GM11168 (cell line): Measurements from ENCODE around the gene CLRN1.
"Not testable (repeated sequence)": the region's sequence is repeated elsewhere in the genome, so short reads cannot be mapped to it uniquely, and the experiment has no call there.

Experiments used
- in situ Hi-C: fragments of 300-500 bp; cut with MboI; formaldehyde crosslinking; loops from one replicate; pipeline ENCODE4 v1.12.0; 2022; ENCODE audit warnings: low sequenced_read_pairs; ENCODE audit not compliant: unreplicated experiment

Gene CLRN1

DNA sequence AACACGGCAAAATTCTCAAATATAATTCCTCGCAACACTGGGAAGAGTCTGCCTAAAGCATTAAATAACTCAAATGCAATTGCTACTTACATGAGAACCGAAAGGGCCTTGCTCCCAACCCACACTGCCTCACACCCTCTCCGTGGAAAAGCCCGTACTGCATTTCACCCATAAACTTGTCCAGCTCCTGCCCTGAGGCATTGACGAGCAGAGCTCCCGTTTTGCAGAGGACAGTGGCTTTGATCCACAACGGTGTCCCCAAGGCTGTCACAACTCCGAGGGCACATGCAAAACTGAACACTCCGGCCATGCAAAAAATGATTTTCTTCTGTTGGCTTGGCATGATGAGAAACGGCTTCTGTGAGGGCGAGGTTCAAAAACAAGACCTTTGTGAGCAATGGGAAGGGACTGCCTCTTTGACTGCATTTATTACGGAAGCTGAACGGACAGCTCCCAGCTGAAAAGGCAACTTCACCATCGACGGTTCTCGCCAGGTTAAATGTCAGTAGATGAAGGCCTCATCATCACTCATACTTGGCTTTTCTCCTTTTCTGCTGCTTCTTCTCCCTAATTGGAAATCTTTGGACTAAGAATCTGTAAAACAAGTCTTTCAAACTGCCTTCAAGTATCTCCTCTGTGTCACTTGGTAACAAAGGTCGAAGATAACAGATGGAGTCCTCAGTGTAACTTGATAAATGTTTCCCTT lies at the start of gene CLRN1:
Gene CLRN1, minus strand, starts transcription at position 362 of the 706 bp plus-strand sequence. Its CDS starts 19 bp downstream, at position 343.
- in situ Hi-C loops: no loop called here

DNA sequence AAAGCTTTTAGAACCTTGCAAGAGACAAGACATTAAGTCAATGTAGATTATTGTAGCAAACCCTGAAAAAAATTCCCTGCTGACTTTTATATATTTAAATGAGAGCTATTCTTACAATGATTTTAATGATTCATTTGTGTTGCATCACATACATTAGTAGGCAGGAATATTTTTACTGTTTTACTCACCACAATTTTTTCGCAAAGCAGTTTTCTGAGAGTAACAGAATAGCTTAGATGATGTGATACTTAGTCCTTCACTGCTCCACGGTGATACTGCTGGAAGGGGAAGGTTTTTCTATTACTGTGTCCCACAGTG lies 43.9 kb upstream of the CLRN1 start:
- in situ Hi-C loops: no loop called here

DNA sequence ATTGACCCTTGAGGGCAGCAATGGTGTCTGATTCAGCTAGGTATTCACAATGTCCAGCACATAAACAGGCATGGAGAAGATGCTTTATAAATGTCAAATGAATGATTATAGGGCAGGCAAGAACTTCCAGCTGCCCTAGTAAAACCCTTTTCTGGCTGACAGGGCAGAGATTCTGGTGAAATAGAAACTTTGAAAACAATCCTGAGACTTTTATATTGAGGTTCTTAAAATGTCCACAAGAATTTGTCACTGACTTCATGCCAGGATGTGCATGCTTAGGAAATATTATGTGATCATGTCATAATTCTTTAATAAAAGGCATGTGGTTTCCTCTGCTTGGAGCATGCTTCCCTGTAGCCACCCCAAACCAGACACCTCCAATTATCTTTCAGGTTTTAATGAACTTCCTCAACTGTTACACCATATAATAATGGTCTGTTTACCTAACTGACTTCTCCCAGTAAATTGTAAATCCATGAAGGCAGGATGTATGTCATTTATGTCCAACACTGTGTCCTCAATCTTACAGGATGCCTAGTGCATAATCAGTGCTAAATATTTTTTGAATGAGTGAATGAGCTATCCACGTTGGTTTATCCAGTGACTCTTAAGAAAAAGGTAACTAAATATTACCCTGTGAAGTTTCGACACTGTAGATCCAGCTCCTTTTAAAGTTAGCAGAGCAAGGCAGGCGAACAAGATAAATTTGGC lies 43.4 kb upstream of the CLRN1 start:
- in situ Hi-C loops: no loop called here

DNA sequence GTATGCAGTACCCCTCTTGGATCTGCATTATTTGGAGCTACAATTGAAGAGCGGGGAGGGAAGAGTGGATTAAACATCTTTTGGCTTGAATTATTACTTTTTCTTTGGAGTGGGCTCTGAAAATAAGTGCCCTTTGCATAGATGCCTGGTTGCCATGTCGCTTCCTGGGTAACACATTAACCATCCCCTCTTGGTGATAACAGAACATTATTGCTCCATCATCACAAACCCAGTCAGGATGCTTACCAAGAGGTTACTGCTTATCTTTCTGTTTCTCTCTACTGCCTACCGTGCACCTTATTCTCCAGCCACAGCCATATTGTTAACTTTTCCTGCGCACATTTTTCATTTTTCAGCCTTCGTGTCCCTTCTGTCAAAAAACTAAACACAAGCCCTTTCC lies 42.7 kb upstream of the CLRN1 start:
- in situ Hi-C loops: no loop called here

- in situ Hi-C loops: no loop called here
Measured at GRCh38 chr3:151014501-151015018, 42.0 kb upstream of the CLRN1 start.

GRCh38 chr3:151012753-151013152 lies 40.2 kb upstream of the CLRN1 start:
- in situ Hi-C loops: no loop called here

- in situ Hi-C loops: no loop called here
Measured at GRCh38 chr3:151011427-151011826, 38.9 kb upstream of the CLRN1 start.

- in situ Hi-C loops: no loop called here
Measured at GRCh38 chr3:151009981-151010380, 37.5 kb upstream of the CLRN1 start.

- in situ Hi-C loops: no loop called here
Measured at GRCh38 chr3:151009430-151009829, 36.9 kb upstream of the CLRN1 start.

GRCh38 chr3:151008699-151009098 lies 36.2 kb upstream of the CLRN1 start:
- in situ Hi-C loops: no loop called here

GRCh38 chr3:151003768-151004134 lies 31.2 kb upstream of the CLRN1 start:
- in situ Hi-C loops: no loop called here

DNA sequence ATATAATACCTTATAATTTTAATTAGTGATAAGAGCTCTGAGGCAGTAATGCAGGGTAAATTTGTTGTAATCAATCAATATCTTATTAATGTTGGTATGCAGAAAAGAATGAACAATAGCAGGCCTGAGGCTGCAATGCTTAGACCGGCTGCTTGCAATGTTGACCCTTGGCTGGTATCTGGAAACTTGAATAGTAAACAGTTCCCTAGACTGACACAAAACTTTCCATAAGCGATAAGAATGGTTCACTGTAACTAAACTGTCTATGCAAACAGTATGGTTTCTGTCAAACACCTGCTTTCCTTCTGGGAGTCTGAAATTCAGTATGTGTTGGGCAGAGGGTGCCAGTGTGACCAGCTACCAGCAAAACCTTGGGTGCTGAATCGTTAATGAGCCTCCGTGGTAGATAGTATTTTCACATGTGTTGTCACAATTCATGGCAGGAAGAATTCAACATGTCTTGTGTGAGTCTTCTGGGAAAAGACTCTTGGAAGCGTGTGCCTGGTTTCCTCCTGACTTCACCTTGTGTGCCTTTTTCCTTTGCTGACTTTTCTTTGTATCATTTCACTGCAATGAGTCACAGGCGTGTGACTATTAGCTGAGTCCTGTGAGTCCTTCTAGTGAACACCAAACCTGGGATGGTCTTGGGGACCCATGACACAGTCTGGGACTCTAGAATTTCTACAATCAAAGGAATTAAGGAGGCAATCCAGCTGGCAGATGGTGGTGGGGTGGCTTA lies 30.7 kb upstream of the CLRN1 start:
- in situ Hi-C loops: no loop called here

GRCh38 chr3:151002003-151002981 lies 29.8 kb upstream of the CLRN1 start:
- in situ Hi-C loops: no loop called here

DNA sequence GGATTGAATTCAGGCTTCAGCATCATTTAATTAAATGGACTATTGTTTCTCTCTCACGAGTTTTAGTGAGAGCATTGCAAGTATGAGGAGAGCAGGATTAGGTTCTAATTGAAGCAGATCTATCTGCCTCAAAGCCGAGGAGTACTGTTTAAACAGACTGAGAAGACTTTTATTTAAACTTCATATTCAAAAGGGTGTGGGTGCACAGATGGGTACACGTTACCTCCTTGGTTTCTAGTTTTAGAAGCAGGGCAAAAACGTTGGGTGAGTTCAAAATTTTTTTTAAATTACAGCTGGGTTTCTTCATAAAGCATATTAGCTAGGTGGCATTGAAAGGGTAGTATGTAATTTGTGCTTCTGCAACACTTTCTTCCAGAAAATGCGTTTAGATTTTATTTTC lies 26.5 kb upstream of the CLRN1 start:
- in situ Hi-C loops: no loop called here

- in situ Hi-C loops: no loop called here
Measured at GRCh38 chr3:150996731-150997130, 24.2 kb upstream of the CLRN1 start.

GRCh38 chr3:150995510-150995909 lies 23.0 kb upstream of the CLRN1 start:
- in situ Hi-C loops: no loop called here

DNA sequence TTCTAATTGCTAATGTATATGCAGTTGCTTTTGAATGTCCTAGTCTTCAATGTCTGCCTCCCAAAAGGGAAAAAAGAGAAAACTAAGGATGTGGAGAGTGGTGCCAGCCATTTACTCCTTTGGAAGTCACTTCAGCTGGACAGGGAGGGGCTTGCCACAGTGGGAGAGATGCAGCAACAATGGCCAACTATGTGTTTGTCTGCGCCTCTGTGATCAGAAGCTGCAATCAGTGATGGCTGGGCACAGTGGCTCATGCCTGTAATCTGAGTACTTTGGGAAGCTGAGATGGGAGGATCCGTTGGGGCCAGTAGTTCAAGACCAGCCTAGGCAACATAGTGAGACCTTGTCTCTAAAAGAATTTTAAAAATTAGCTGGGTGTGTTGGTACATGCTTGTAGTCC lies 16.7 kb upstream of the CLRN1 start:
- in situ Hi-C loops: no loop called here

- in situ Hi-C loops: not testable (repeated sequence)
Measured at GRCh38 chr3:150988395-150988794, 15.9 kb upstream of the CLRN1 start.

- in situ Hi-C loops: no loop called here
Measured at GRCh38 chr3:150985711-150986110, 13.2 kb upstream of the CLRN1 start.

GRCh38 chr3:150984066-150984465 lies 11.5 kb upstream of the CLRN1 start:
- in situ Hi-C loops: no loop called here
